NT2/D1 (cell line): ENCODE measurements around the gene ERMP1.

Source experiments
- SUZ12 ChIP-seq: IDR thresholded peaks from 2 replicates; pipeline ENCODE4 v1.6.1; 2011; ENCODE audit not compliant: insufficient read length, insufficient read depth; ENCODE audit errors: extremely low read depth
- YY1 ChIP-seq: IDR thresholded peaks from 2 replicates; pipeline ENCODE4 v1.6.1; 2011; ENCODE audit not compliant: insufficient read length, insufficient read depth
- ZNF274 ChIP-seq: IDR thresholded peaks from 2 replicates; pipeline ENCODE4 v1.6.1; 2011; ENCODE audit warnings: mild to moderate bottlenecking, low read depth, low read length

GRCh38 chr9:5853617-5854016 is 20.7 kb upstream of the ERMP1 start:
- no peak for TF ChIP-seq SUZ12
- TF ChIP-seq YY1: no peak
- TF ChIP-seq ZNF274: no peak
